Ecto neural progenitor cell (in vitro differentiated cells): Measurements from ENCODE around the gene AP3B2.
A peak's percentile ranks its signal among the peaks of the same experiment; 100 is the strongest.

ENCODE experiments used
- DNase-seq: peaks from one replicate; pipeline ENCODE4 v3.0.0-alpha.2; 2018; ENCODE audit warnings: low spot score

Gene AP3B2

DNA sequence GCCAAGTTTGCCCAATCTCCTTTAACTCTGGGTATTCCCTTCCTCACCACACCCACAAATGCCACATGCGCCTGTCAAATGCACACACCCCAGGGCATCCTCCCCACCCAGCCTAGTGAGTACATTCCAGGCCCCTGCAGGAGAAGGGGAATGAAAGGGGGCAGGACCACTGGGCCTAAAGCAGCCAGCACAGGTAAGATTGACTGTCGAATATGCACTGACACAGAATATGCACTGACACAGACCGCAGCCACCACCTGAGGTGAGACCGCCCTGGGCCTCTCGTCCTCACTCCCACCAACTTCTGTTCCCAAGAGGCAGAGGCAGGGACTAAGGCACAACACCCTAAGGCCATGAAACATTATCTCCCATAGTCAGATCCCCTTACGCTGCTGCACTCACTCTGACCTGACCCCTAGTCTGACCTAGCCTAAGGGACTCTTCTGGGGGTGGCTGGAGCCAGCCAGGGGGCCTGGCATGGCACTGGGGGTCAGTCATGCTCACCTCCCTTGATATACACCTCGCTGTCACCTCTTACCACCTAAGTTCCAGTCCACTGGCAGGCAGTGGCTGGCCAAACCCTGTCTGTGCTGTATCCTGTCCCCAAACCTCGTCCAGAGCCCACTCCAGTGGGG lies 10.8 kb downstream of the AP3B2 start:
- no peak for DNase-seq

GRCh38 chr15:82697735-82698407 lies 11.8 kb downstream of the AP3B2 start:
- no peak for DNase-seq

DNA sequence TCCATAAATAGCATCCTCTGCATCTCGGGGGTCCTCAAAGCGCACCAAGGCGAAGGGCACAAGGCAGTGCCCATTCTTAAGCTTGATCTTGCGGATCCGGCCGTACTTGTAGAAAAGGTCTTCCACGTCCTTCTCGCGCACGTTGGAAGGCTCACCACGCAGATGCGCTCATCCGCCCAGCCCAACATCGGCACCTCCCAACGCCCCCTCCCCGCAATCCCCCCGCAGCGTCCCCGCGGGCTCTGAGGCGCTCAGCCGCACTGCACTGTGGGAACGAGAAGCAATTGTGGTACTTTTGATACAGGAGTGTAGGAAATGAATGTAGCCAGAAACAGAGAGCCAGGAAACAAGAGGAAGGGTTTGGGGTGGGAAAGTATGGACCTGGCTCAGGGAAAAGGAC lies 17.5 kb downstream of the AP3B2 start:
- DNase-seq: no peak

GRCh38 chr15:82689147-82689546 lies 20.5 kb downstream of the AP3B2 start:
- no peak for DNase-seq

DNA sequence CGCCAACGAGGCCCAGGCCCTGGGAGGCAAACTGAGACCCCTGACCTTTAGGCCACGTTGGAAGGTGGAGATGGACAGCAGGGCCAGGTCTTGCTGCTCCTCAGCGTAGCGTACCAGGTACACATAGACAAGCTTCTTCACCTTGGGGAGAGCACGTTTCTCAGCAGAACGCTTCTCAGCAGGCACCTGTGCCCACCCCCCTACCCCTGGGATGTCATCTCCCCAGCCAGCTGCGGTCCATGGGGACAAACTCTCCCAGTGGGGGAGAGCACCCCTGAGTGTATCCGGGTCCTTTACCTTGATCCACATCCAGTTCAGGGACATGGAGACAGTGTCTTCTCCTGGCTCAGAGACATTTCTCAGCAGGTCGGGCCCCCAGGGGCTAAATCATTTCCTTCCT lies 21.0 kb downstream of the AP3B2 start:
- DNase-seq: no peak

GRCh38 chr15:82681371-82681770 lies 28.3 kb downstream of the AP3B2 start:
- no peak for DNase-seq

GRCh38 chr15:82680200-82681102 lies 29.2 kb downstream of the AP3B2 start:
- peak; percentile 86 for DNase-seq

DNA sequence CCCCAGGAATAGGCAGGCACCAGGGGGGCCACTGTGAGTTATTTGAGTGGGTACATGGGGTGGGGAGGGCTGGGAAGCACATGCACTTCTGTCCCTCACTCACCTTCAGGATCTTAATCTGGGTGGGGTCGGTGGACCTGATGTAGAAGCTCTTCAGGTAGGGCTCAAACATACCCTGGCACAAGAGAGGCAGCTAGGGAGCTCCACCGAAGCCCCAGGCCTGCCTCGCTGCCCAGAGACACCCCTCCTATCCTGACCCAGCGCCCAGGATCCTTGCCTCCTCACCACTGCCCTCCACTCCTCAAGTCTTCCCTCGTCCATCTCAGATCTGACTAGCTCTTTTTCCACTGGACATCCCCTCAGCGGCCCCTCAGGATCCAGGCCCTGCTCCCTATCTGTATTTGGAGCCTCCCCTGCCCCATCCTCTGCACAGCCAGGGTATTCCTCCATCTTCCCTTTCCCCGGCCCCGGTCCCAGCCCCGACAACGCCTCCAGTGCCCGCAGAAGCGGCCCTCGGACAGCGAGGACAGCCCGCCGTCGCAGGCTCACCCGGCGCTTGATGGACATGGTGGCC lies 30.0 kb downstream of the AP3B2 start:
- no peak for DNase-seq

- peak; percentile 25 for DNase-seq
Observed at GRCh38 chr15:82677720-82678323, 31.9 kb downstream of the AP3B2 start.

DNA sequence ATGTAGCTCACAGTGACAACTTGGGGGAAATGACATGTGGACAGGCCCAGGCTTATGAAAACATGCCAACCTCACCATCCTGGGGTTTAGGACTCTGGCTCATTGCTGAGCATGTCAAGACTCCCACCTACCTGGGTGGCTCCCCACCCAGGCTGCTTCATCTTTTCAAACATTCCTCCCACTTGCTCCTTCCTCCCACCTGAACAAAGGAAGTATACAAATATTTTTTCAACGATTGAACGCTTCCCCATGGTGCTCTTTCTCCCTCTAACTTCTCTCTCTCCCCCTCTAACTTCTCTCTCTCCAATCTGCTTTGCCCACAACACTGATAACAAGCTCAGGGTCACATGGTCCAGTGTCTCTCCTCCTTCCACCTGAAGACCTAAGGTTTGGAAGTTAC lies 34.8 kb downstream of the AP3B2 start:
- DNase-seq: no peak

- no peak for DNase-seq
Observed at GRCh38 chr15:82670699-82671098, 39.0 kb downstream of the AP3B2 start.

- no peak for DNase-seq
Observed at GRCh38 chr15:82666606-82667005, 43.1 kb downstream of the AP3B2 start.

GRCh38 chr15:82664021-82664420 lies 45.7 kb downstream of the AP3B2 start:
- no peak for DNase-seq

DNA sequence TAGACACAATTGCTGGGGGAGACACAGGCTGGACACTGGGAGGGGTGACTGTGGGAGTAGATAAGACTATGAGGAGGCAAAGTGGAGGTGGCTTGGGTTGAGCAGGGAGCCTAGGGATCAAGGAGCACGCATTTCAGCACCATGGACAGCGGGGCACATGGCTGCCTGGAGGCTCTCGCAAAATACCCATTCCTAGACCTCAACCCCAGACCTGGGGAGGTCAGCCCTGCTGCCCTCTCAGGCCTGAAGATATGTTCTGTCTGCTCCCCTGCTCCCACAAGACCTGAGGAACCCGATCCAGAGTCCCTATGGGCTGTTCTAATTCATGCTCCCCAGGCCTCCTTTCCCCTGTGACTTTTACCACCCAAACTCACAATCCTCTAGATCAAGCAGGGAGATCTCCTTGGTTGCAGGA lies 46.5 kb downstream of the AP3B2 start:
- DNase-seq: peak; percentile 85

GRCh38 chr15:82662641-82663040 lies 47.0 kb downstream of the AP3B2 start:
- DNase-seq: no peak

DNA sequence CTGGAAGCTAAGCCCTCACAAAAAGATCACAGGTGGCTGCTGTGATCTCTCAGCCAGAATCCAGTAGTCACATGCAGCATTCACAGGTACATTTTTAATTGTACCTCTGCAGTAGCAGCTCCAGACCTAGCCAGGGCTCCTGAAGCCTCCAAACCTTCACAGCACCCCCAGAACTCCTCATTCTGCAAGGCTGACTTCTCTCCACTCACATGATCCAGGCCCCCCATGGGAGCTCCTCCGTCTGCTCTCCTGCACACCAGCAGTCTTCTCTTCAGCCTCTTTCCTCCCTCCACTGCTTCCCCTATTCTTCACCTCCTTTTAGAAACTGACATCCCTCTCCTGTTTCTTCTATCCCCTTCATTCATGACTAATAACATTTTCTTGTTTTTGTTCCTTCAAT lies 49.3 kb downstream of the AP3B2 start:
- DNase-seq: no peak

DNA sequence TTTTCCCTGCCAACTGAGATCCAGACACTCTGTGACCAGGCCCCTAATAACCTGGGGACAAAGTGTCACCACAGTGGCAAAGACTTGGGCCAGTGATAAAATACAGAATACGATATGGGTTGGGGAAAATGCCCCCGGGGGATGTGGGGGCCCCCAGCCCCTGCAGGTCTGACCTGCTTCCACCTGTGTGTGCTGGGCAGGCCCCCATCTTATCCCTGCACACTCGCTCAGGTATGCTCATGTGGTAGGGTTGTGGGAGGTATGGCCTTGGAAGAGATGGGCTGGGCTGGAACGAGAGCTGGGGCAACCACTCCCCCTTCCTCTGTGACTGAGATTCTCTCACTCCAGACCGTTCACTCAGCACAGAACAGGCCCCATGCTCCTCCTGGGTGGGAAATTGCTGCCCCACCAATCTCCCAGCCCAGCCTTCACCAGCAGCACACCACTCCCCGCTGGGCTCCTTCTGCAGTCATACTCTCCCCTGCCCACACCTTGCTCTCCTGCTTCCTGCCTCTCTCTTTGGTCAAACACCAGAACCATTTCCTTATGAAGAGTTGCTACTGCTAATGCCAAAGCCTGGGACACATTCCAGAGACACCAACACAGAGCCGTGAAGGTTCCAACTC lies 52.9 kb downstream of the AP3B2 start:
- no peak for DNase-seq

GRCh38 chr15:82655606-82656005 lies 54.1 kb downstream of the AP3B2 start:
- DNase-seq: no peak

GRCh38 chr15:82653483-82654168 lies 56.0 kb downstream of the AP3B2 start:
- DNase-seq: no peak

- DNase-seq: no peak
Observed at GRCh38 chr15:82651708-82652107, 58.0 kb downstream of the AP3B2 start.

DNA sequence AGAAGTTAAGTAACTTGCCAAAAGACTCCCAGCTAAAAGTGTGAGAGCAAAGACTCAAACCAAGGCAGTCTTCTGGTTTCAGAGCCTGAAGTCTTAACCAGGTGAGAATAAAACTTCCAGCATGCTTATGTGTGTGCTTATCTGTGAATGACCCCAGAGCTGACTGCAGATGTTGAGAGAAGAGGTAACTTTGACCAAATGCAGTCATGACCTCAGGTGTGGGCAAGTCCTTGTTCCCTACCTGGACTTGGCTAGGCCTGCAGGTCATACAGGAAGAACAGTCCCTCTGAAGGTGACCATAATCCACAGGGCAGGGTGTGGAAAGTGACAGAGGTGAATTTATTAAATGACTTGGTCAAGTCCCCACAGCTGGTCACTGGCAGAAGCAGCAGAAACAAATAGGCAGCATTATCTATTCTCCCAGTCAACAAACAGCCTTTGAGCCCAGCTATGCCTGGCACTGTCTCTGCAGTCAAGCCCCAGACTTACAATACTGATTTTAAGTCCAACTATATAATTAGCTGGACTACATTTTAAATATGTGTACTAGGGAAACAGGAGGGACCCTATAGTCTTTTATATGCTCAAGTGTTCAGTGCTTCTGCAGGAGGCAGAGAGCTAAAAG lies 59.5 kb downstream of the AP3B2 start:
- no peak for DNase-seq
